ENCODE data around the gene RBBP8NL.

Gene RBBP8NL

DNA sequence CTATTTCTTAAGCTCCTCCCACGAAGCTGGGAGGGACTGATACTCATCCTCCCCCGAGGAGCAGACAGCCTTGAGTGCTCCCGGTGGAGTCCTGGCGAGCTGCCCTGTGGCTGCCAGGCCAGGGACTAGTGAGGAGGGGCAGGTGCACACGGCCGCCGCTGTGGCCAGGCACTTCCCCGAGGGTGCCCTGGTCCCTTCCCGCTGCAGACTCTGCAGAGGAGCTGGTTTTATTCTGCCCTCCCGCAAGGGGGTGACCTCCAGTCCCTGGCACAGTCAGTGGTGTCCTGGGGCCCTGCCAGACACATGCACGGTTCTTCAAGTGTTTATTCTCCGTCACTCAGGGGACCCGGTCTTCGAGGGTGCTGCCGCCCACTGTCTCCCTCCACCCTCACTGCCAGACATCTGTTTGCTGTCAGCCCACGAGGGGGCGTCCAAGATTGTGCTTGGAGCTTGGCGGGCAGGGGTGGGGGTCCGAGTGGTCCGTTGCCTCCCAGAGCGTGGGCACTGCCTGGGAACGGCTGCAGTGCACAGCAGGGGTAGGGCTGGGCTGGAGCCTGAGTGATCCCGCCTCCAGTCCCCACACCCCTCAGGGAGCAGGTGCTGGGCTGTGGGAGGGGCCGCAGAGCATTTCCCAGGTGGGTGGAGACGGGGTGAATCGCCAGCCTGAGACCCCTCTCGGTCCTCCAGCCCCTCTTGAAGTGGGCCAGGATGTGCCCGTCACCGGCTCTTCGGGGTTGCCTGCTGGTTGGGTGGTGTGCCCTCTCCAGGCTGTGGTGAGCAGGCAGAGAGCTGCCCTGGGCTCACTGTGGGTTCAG lies 17.2 kb downstream of the RBBP8NL start:
- ATAC-seq = peak; percentile 9
- no peak for TF ChIP-seq ZNF565 (CRISPR knock-in tag; conservative IDR thresholded peaks at IDR 0.05; ENCODE audit: low read depth)
- TF ChIP-seq CSDC2 (CRISPR knock-in tag; IDR thresholded peaks at IDR 0.05) = no peak
- no peak for TF ChIP-seq TCF4 (CRISPR knock-in tag; IDR thresholded peaks at IDR 0.05; ENCODE audit: borderline replicate concordance)
- TF ChIP-seq, protein P1, sequence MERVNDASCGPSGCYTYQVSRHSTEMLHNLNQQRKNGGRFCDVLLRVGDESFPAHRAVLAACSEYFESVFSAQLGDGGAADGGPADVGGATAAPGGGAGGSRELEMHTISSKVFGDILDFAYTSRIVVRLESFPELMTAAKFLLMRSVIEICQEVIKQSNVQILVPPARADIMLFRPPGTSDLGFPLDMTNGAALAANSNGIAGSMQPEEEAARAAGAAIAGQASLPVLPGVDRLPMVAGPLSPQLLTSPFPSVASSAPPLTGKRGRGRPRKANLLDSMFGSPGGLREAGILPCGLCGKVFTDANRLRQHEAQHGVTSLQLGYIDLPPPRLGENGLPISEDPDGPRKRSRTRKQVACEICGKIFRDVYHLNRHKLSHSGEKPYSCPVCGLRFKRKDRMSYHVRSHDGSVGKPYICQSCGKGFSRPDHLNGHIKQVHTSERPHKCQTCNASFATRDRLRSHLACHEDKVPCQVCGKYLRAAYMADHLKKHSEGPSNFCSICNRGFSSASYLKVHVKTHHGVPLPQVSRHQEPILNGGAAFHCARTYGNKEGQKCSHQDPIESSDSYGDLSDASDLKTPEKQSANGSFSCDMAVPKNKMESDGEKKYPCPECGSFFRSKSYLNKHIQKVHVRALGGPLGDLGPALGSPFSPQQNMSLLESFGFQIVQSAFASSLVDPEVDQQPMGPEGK (CRISPR knock-in tag; IDR thresholded peaks at IDR 0.05; ENCODE audit: borderline replicate concordance) = no peak
- TF ChIP-seq ZC3H10 (CRISPR knock-in tag; IDR thresholded peaks at IDR 0.05) = no peak
- no peak for TF ChIP-seq PPARA (CRISPR knock-in tag; IDR thresholded peaks at IDR 0.05; ENCODE audit: borderline replicate concordance)
- no peak for TF ChIP-seq BACH2 (CRISPR knock-in tag; IDR thresholded peaks at IDR 0.05; ENCODE audit: borderline replicate concordance)
- no peak for TF ChIP-seq TOX (CRISPR knock-in tag; IDR thresholded peaks at IDR 0.05; ENCODE audit: borderline replicate concordance)
- TF ChIP-seq, protein P2, sequence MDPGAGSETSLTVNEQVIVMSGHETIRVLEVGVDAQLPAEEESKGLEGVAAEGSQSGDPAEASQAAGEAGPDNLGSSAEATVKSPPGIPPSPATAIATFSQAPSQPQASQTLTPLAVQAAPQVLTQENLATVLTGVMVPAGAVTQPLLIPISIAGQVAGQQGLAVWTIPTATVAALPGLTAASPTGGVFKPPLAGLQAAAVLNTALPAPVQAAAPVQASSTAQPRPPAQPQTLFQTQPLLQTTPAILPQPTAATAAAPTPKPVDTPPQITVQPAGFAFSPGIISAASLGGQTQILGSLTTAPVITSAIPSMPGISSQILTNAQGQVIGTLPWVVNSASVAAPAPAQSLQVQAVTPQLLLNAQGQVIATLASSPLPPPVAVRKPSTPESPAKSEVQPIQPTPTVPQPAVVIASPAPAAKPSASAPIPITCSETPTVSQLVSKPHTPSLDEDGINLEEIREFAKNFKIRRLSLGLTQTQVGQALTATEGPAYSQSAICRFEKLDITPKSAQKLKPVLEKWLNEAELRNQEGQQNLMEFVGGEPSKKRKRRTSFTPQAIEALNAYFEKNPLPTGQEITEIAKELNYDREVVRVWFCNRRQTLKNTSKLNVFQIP (CRISPR knock-in tag; IDR thresholded peaks at IDR 0.05; ENCODE audit: borderline replicate concordance, low read depth) = no peak
- TF ChIP-seq GLIS3 (CRISPR knock-in tag; IDR thresholded peaks at IDR 0.05) = no peak
- TF ChIP-seq RARB (CRISPR knock-in tag; IDR thresholded peaks at IDR 0.05) = no peak
- TF ChIP-seq, protein P3, sequence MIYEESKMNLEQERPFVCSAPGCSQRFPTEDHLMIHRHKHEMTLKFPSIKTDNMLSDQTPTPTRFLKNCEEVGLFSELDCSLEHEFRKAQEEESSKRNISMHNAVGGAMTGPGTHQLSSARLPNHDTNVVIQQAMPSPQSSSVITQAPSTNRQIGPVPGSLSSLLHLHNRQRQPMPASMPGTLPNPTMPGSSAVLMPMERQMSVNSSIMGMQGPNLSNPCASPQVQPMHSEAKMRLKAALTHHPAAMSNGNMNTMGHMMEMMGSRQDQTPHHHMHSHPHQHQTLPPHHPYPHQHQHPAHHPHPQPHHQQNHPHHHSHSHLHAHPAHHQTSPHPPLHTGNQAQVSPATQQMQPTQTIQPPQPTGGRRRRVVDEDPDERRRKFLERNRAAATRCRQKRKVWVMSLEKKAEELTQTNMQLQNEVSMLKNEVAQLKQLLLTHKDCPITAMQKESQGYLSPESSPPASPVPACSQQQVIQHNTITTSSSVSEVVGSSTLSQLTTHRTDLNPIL (CRISPR knock-in tag; IDR thresholded peaks at IDR 0.05; ENCODE audit: low read depth) = no peak
- TF ChIP-seq ARNTL (CRISPR knock-in tag; IDR thresholded peaks at IDR 0.05; ENCODE audit: borderline replicate concordance, low read depth) = no peak
- no peak for TF ChIP-seq SNAI2 (CRISPR knock-in tag; IDR thresholded peaks at IDR 0.05)
- no peak for TF ChIP-seq ZFP30 (CRISPR knock-in tag; IDR thresholded peaks at IDR 0.05)
- no peak for TF ChIP-seq OSR1 (CRISPR knock-in tag; IDR thresholded peaks at IDR 0.05)
- TF ChIP-seq ZFP3 (CRISPR knock-in tag; IDR thresholded peaks at IDR 0.05) = no peak
- no peak for TF ChIP-seq ISL1 (CRISPR knock-in tag; IDR thresholded peaks at IDR 0.05)

DNA sequence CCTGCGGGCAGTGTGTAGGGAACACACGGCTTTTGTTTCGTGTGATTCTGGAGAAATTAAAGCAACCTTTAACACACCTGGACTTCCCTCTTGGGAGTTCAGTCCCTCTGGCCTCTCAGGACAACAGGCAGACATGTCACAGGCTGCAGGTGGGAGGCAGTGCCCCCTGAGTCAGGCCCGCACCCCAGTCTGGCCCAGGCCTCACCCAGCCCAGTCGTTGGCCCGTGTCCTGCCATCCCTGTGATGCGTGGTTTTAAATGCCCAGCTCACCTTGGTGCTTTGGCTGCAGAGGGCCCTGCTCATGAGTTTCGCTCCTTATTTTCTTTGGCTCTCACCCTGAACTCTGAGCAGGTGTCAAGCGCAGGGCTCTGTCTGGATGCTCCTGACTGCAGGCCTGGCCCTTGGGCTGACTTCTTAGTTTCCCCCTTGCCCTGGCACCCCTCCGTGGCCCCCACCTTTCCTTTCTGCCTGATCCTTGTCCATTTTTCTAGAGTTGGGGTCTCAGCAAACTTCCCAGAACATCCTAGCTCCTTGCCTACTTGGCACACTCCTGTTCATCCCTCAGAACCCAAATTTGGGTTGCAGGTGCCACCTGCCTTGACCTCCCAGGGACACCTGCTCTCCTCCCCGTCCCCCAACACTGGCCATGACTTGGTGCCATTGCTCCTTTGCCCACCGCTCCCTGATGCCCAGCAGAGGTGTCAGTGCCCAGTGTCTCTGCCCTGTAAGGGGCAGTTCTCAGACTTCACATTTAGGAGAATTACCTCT lies 18.1 kb downstream of the RBBP8NL start:
- ATAC-seq = no peak
- no peak for TF ChIP-seq GLIS3 (CRISPR knock-in tag; IDR thresholded peaks at IDR 0.05)
- peak; percentile 92 for TF ChIP-seq ZFP3 (CRISPR knock-in tag; IDR thresholded peaks at IDR 0.05)
- TF ChIP-seq SNAI2 (CRISPR knock-in tag; IDR thresholded peaks at IDR 0.05) = no peak
- TF ChIP-seq TOX (CRISPR knock-in tag; IDR thresholded peaks at IDR 0.05; ENCODE audit: borderline replicate concordance) = no peak

DNA sequence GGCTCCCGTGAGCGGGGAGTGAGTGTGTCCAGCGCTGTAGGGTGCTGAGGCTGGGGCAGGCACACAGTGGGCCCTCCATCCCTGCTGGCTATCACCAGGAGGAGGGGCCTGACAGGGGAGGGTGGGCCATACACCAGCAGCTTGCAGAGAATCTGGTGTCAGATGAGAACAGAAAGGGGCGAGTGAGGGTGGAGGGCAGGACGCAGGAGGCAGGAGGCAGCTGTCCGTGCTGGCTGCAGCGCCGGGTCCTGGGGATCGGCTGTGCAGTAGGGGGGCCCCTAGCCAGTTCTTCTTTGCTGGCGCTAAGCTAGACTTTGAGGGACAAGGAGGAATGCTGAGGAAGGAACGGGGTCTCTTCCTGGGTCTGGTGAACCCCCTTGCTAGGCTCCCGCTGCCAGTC lies 18.7 kb downstream of the RBBP8NL start:
- TF ChIP-seq SNAI2 (CRISPR knock-in tag; IDR thresholded peaks at IDR 0.05) = no peak
- TF ChIP-seq, protein P4, sequence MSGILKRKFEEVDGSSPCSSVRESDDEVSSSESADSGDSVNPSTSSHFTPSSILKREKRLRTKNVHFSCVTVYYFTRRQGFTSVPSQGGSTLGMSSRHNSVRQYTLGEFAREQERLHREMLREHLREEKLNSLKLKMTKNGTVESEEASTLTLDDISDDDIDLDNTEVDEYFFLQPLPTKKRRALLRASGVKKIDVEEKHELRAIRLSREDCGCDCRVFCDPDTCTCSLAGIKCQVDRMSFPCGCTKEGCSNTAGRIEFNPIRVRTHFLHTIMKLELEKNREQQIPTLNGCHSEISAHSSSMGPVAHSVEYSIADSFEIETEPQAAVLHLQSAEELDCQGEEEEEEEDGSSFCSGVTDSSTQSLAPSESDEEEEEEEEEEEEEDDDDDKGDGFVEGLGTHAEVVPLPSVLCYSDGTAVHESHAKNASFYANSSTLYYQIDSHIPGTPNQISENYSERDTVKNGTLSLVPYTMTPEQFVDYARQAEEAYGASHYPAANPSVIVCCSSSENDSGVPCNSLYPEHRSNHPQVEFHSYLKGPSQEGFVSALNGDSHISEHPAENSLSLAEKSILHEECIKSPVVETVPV (CRISPR knock-in tag; IDR thresholded peaks at IDR 0.05) = no peak
- TF ChIP-seq ZFP3 (CRISPR knock-in tag; IDR thresholded peaks at IDR 0.05) = no peak
- no peak for TF ChIP-seq ZC3H10 (CRISPR knock-in tag; IDR thresholded peaks at IDR 0.05)
- TF ChIP-seq, protein P1 (CRISPR knock-in tag; IDR thresholded peaks at IDR 0.05; ENCODE audit: borderline replicate concordance) = no peak
- TF ChIP-seq, protein P5, sequence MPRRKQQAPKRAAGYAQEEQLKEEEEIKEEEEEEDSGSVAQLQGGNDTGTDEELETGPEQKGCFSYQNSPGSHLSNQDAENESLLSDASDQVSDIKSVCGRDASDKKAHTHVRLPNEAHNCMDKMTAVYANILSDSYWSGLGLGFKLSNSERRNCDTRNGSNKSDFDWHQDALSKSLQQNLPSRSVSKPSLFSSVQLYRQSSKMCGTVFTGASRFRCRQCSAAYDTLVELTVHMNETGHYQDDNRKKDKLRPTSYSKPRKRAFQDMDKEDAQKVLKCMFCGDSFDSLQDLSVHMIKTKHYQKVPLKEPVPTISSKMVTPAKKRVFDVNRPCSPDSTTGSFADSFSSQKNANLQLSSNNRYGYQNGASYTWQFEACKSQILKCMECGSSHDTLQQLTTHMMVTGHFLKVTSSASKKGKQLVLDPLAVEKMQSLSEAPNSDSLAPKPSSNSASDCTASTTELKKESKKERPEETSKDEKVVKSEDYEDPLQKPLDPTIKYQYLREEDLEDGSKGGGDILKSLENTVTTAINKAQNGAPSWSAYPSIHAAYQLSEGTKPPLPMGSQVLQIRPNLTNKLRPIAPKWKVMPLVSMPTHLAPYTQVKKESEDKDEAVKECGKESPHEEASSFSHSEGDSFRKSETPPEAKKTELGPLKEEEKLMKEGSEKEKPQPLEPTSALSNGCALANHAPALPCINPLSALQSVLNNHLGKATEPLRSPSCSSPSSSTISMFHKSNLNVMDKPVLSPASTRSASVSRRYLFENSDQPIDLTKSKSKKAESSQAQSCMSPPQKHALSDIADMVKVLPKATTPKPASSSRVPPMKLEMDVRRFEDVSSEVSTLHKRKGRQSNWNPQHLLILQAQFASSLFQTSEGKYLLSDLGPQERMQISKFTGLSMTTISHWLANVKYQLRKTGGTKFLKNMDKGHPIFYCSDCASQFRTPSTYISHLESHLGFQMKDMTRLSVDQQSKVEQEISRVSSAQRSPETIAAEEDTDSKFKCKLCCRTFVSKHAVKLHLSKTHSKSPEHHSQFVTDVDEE (CRISPR knock-in tag; IDR thresholded peaks at IDR 0.05) = no peak
- no peak for TF ChIP-seq OSR1 (CRISPR knock-in tag; IDR thresholded peaks at IDR 0.05)
- TF ChIP-seq ISL1 (CRISPR knock-in tag; IDR thresholded peaks at IDR 0.05) = no peak
- no peak for TF ChIP-seq CSDC2 (CRISPR knock-in tag; IDR thresholded peaks at IDR 0.05)
- TF ChIP-seq, protein P3 (CRISPR knock-in tag; IDR thresholded peaks at IDR 0.05; ENCODE audit: low read depth) = no peak
- ATAC-seq = no peak

All from SK-N-SH treated with all-trans-retinoic acid at 6 μM for 48 hours (cell line).